ENCODE data around the gene BICRA. TPM values are rescaled to one million over a fixed set of nuclear protein-coding genes. Genes with fewer than 3 reads are reported as not detected.

The BICRA gene
- total and polyA plus RNA-seq, 7 donors: 3.1 to 22.4 (median 9.9) TPM

DNA sequence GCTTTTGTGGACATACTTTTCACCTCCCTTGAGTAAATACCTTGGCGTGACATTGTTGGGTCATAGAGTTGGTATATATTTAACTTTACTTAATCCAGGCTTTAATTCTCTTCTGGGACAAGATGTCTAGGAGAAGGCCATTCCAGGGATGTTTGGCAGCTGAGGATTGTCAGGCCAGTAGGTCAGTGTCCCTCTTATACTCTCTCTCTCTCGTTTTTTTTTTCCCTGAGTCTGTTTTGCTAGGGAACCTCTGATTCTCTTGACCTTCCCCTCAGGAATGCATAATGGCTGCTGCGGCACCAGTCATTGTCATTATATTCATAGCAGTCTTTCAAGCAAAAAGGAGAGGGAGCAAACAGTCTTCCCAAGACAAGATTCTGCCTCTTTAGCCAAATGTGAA lies 48.8 kb downstream of the BICRA start:
- peak overlapping the region; percentile 66 for H3K27ac ChIP-seq
- DNase-seq (peak in 1 of 2 donors; percentile 50), ATAC-seq (peak in 2 of 4 donors; percentile 33 to 54)
- intact Hi-C loops (cut with DNase I): no loop called here
- H3K4me1 ChIP-seq: peaks cover 43% of the 10 kb centered on the region
- H3K4me3 ChIP-seq: no peak overlapping the region
- TF ChIP-seq, protein P1, sequence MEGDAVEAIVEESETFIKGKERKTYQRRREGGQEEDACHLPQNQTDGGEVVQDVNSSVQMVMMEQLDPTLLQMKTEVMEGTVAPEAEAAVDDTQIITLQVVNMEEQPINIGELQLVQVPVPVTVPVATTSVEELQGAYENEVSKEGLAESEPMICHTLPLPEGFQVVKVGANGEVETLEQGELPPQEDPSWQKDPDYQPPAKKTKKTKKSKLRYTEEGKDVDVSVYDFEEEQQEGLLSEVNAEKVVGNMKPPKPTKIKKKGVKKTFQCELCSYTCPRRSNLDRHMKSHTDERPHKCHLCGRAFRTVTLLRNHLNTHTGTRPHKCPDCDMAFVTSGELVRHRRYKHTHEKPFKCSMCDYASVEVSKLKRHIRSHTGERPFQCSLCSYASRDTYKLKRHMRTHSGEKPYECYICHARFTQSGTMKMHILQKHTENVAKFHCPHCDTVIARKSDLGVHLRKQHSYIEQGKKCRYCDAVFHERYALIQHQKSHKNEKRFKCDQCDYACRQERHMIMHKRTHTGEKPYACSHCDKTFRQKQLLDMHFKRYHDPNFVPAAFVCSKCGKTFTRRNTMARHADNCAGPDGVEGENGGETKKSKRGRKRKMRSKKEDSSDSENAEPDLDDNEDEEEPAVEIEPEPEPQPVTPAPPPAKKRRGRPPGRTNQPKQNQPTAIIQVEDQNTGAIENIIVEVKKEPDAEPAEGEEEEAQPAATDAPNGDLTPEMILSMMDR (IDR thresholded peaks at IDR 0.05): no peak
- no peaks in the 10 kb centered on the region for H3K36me3 ChIP-seq (ENCODE audit: insufficient read depth in 1 of 2, low read depth in 1 of 2)
- no peaks in the 10 kb centered on the region for H3K9me3 ChIP-seq
- WGBS, 3 donors: 32 to 62% (median 36%) methylated on average over 3 of the region's 3 CpGs
- H3K27me3 ChIP-seq (ENCODE audit: insufficient read depth in 3 of 3, low read length in 2 of 3): no peaks in the 10 kb centered on the region

DNA sequence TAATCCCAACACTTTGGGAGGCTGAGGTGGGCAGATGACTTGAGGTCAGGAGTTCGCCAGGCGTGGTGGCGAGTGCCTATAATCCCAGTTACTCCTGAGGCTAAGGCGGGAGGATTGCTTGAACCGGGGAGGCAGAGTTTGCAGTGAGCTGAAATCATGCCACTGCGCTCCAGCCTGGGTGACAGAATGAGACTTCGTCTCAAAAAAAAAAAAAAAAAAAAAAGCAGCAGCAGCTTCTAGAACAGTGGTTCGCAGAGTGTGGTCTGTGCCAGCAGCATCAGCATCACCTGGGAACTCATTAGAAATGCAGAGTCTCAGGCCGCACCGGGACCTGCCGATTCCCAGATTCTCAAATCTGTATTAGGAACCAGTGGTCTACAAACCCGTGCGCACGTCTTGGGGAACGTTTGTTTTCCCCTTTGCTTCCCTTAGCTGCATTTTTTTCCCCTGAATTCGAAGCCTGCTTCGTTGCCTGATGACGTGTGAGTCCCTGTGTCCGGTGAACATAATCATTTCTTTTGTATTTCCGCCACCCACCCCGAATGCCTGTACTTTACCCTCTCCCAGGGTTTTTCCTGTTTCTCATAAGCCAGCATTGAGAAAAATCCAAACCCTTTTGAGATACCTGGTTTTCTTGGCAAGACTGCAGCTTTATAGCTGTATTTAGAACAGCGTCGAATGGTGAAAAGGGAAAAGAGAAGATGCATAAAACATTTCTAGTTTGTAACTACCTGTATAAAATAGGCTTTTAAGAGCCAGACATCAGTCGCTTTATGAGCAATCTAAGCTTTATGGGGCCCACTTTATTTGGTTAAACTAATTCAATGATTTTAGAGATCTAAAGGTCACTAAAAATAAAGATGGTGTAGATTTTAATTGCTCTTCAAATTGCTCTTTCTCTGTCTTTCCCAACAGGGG lies 49.8 kb downstream of the BICRA start:
- peaks cover 52% of the 10 kb centered on the region for H3K4me1 ChIP-seq
- peak in 1 of 2 donors; percentile 38 for DNase-seq
- no peaks in the 10 kb centered on the region for H3K9me3 ChIP-seq
- intact Hi-C loops (cut with DNase I): no loop called here
- no peak overlapping the region for H3K4me3 ChIP-seq
- no peak for ATAC-seq
- WGBS, 3 donors: 79 to 85% (median 82%) methylated on average over 23 to 24 of the region's 24 CpGs
- H3K27me3 ChIP-seq (ENCODE audit: insufficient read depth in 3 of 3, low read length in 2 of 3): no peaks in the 10 kb centered on the region
- no peaks in the 10 kb centered on the region for H3K36me3 ChIP-seq (ENCODE audit: insufficient read depth in 1 of 2, low read depth in 1 of 2)
- peak overlapping the region; percentile 66 for H3K27ac ChIP-seq
- TF ChIP-seq, protein P1 (IDR thresholded peaks at IDR 0.05): no peak

DNA sequence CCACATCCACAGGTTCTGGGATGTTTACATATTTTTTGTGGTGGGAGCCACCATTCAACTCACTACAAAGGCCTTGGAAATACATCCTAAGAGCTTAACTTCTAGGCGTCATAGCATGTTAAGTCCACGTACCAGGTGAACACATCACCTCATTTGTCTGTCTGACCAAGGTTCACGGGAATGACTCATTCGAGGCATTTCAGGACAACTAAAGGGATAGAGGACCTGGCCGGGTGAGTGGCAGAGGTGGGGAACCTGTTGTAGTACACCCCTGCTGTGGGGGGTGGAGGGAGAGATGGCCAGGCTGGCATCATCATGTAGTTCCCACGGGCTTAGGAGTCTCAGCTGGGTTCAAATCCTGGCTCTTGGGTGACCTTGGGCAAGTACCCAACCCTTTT lies 51.5 kb downstream of the BICRA start:
- H3K9me3 ChIP-seq: no peaks in the 10 kb centered on the region
- DNase-seq (peak in 1 of 2 donors; percentile 33), ATAC-seq (no peak)
- TF ChIP-seq, protein P1 (IDR thresholded peaks at IDR 0.05): no peak
- H3K27ac ChIP-seq: peak overlapping the region; percentile 91
- intact Hi-C loops (cut with DNase I): loop anchor here in 1 of 2 donors (5.0 kb wide), 1 partner anchor 43 kb away; no protein-coding TSS in a partner anchor
- H3K36me3 ChIP-seq (ENCODE audit: insufficient read depth in 1 of 2, low read depth in 1 of 2): no peaks in the 10 kb centered on the region
- H3K27me3 ChIP-seq (ENCODE audit: insufficient read depth in 3 of 3, low read length in 2 of 3): no peaks in the 10 kb centered on the region
- H3K4me1 ChIP-seq: peaks cover 67% of the 10 kb centered on the region
- WGBS, 3 donors: 71 to 90% (median 76%) methylated on average over 6 of the region's 6 CpGs
- H3K4me3 ChIP-seq: no peak overlapping the region

DNA sequence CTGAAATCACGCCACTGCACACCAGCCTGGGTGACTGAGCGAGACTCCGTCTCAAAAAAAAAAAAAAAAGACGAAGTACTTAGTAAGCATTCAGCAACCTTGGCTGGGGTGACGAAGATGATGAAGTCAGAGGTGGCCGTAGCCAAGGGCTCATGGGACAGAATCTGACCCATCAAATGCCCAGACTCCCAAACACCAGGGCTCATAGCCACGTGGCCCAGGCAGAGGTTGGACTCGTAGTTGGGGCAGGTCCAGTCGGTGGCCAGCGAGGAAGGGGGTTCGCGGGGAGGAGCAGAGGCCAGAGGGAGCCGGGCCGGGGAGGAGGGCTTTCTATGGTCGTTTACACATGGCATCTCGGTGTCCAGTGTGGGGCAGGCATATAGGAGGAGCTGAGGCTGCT lies 52.2 kb downstream of the BICRA start:
- intact Hi-C loops (cut with DNase I): loop anchor here in 1 of 2 donors (5.0 kb wide), 1 partner anchor 44 kb away; no protein-coding TSS in a partner anchor
- DNase-seq: peak; percentile 79 to 89

More for the DNA sequence above, 52.2 kb downstream of the BICRA start:
- Histone ChIP-seq H3K4me1 (peaks cover 74% of the 10 kb centered on the region), H3K36me3 (ENCODE audit: insufficient read depth in 1 of 2, low read depth in 1 of 2) (no peaks in the 10 kb centered on the region), H3K4me3 (peak overlapping the region; percentile 15), H3K9me3 (no peaks in the 10 kb centered on the region), H3K27me3 (ENCODE audit: insufficient read depth in 3 of 3, low read length in 2 of 3) (no peaks in the 10 kb centered on the region), H3K27ac (peak overlapping the region; percentile 91)
- peak; percentile 59 to 74 (median 66) for ATAC-seq
- WGBS, 3 donors: 34 to 50% (median 38%) methylated on average over 13 to 16 of the region's 16 CpGs
- TF ChIP-seq, protein P1 (IDR thresholded peaks at IDR 0.05): no peak
